HG03354 (cell line): ENCODE results near the gene KDM2B.

Experiments used
- ATAC-seq: cut with Tn5 transposase; IDR thresholded peaks from one replicate; pipeline ENCODE4 v1.9.1; 2021; ENCODE audit warnings: mild to moderate bottlenecking; ENCODE audit not compliant: unreplicated experiment, poor library complexity, severe bottlenecking

Gene KDM2B

DNA sequence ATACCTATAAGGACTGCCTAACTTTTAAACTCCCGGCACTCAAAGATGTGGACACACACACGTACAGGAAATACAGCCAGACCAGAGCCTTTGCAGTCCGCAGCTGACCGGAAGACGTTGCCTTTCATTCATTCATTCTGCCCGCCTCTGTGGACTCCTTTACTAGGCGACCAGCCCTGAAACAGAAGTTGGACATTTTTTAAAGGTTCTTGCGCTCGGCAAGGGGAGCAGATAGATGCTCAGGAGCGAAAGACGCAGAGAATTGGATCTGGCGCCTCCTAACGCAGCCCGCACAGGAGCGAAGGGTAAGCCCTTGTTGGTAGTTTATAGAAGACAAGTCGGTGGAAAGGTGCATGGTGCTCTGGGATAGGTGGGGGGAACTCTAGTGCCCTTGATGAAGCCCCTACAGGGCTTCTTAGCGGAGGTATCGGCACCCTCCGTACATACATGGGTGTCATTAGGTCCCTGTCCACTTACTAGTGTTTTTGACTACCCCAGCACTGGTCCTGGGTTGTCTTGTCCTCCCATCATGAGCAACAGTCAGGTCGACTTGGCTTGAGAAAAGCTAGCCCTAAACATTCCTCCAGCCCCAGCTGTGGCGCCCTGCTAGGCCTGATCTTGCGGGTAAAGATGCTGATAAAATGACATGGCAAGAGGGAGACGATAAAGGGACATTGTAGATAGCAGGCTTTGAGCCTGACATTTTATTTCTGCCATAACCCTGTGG, at the start of gene KDM2B:
TSS of gene KDM2B (minus strand) at position 65 of the 727 bp plus-strand sequence. CDS start 112 bp downstream, outside the sequence.
- ATAC-seq: no peak

DNA sequence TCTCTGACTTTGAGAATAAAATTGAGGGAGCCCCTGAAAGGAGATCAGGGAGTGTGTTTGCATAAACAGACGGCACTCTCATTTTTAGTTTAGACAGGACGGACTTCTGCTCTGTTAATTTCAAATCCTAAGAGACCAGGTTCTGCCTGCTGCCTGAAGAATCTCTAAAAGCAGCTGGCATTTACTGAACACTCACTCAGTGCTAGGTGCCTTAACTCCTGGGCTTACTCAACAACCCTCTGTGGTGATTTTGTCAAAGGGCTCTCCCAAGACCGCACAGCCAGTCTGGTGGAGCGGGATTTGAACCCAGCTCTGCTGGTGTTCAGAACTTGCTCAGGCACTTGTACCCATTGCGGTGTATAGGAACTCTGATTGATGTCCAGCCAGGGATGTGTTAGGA, 47.7 kb upstream of the KDM2B start:
- ATAC-seq: no peak

DNA sequence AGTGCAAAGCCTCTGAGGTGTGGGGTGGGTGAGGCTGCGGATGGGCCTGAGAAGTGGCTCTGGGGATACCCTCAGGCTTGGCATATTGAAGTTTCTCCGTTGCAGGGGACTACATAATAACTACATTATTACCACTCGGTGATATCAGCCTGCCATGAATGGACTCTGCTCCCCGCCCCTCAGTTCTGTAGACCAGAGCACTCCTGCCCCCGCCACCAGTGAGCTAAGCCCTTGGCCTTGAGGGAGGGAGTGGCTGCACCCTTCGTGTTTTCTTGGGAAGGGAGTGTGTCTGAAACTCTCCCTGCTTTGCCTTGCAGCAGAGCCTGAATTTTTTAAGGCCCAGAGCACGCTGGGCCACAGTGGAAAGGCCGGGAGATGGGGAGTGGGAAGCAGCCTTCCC, 47.2 kb upstream of the KDM2B start:
- no peak for ATAC-seq

DNA sequence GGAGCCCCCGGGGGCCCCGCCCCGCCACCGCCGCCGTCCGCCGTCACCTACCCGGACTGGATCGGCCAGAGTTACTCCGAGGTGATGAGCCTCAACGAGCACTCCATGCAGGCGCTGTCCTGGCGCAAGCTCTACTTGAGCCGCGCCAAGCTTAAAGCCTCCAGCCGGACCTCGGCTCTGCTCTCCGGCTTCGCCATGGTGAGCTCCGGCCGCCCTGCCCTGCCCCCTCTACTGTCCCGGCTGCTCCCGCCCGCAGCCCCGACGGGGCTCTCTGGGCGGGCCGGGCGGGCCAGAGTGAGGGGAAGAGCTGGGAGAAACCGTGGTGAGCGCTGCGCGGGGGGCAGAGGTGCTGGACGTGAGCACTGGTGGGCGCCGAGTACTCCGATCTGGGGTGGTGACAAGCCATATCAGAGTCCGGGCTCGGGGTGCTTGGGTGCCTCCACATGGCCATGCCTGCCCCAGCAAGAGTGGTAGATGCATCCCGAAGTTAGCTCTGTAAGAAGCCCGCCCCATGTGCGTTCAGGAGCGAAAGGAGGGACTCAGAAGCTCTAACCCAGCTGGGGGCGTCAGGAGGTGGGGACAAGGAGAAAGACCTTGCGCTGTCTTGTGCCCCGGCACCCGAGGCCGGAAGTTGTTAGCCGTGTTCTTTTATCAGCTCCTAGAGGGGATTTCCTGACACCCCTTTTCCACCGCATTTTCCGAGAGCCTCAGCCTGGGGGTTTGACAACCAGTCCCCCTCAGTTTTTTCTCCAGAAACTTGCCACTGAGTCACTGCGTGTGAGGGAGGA, 46.2 kb upstream of the KDM2B start:
- ATAC-seq: peak; percentile 40

DNA sequence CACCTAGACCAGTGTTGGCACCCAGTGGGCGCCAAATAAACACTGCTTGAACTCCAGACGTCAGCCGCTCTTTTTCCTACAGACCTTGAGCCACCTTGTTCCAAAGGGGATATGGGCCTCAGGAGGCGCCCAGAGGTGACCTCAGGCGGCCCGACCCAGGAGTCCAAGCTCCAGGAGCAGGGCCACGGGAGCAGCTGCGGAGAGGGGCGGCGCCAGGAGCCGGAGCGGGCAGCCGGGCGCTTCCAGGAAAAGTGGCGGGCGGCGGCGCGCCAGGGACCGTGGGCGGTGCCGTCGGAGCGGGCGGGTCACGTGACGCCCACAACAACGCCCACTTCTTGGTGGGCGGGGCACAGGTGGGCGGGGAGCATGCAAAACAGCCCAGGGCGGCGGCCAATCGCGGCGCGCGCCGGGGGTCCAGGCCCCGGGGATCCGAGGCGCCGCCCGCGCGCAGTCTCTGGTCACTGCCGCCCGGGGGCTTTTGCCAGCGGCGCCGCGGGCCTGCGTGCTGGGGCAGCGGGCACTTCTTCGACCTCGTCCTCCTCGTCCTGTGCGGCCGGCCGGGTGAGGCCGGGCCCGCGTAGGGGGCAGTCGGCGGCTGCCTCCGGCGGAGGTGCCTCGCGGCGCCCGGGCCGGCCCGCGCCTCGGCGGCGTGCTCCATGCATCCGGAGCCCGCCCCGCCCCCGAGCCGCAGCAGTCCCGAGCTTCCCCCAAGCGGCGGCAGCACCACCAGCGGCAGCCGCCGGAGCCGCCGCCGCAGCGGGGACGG, 45.4 kb upstream of the KDM2B start, which contains the start of gene ORAI1:
TSS of gene ORAI1 (plus strand) at position 444 of the 766 bp plus-strand sequence.
- ATAC-seq: peak; percentile 69

DNA sequence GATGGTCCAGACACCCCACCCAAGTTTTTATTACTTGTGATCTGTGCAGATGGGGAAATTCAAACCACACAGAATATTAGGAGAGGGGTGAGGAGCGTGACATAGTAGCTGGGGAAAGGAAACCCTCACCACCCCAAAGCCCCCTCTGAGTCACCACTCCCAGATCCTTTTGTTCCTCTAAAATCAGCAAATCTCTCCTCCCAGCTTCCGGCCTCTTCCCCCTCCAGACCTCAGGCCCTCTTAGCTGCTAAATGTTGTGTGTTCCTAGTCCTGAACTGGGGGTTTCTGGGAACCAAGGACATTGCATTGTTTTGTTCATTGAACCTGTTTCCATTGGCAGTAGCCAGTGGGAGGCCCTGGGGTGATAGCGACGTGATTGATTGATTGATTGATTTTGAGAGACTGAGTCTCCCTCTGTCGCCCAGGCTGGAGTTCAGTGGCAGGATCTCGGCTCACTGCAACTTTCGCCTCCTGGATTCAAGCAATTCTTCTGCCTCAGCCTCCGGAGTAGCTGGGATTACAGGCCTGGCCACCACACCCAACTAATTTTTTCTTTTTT, 39.6 kb upstream of the KDM2B start:
- no peak for ATAC-seq

DNA sequence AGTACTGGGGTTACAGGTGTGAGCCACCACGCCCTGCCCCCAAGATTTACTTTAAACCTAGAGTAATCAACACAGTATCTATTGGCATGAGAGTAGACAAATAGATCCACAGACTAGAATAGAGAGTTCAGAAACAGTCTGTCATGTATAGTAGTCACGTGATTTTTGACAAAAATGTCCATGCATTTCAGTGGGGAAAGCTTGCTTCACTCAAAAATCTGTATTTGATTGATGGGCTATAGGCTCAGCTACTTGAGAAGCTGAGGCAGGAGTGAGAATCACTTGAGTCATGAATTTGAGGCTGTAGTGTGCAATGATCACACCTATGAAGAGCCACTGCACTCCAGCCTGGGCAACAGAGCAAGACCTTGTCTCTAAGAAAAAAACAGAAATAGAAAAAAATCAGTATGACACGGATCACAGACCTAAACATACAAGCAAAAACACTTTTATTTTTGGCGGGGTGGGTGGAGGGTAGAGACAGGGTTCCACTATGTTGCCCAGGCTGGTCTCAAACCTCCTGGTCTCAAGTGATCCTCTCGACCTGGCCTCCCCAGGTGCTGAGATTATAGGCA, 37.9 kb upstream of the KDM2B start:
- ATAC-seq: no peak

DNA sequence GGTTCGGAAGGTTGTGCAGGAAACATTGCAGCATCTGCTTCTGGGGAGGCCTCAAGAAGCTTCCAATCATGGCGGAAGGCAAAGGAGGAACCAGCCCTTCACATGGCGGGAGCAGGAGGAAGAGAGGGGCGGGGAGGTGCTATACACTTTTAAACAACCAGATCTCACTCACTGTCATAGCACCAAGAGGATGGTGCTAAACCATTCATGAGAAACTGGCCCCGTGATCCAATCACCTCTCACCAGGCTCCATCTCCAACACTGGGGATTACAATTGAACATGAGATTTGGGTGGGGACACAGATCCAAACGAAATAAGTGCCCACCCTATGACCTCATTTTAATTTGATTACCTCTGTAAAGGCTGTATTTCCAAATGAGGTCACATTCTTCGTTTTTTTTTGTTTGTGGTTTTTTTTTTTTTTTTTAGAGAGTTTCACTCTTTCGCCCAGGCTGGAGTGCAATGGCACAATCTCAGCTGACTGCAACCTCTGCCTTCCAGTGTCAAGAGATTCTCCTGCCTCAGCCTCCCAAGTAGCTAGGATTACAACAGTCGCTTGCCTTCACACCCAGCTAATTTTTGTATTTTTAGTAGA, 34.1 kb upstream of the KDM2B start:
- ATAC-seq: no peak

DNA sequence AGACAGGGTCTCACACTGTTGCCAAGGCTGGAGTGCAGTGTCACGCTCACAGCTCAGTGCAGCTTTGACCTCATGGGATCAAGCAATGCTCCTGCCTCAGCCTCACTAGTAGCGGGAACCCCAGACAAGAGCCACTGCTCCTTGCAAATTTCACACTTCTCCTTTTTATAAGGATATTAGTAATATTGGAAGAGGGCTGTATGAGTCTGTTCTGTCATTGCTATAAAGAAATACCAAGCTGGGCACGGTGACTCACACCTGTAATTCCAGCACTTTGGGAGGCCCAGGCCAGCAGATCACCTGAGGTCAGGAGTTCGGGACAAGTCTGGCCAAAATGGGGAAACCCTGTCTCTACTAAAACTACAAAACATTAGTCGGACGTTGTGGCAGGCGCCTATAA, 32.6 kb upstream of the KDM2B start:
- ATAC-seq: no peak

DNA sequence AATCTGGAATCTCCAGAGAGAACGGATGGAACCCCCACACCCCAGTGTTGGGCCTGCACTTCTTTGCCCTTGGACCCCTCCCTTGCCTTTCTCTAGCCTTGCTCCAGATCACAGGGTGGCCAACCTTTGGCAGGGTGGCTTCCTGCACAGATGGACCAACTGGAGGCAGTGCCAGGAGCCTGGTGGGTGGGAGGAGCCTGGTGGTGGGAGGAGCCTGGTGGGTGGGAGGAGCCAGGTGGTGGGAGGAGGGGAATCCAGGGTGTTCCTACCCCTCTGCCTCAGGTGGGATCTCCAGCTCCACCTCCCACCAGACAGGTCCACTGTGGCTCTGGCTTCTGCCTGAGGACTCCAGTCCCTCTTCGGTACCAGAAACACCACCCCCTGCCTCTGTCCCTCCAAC, 30.5 kb upstream of the KDM2B start:
- ATAC-seq: no peak

DNA sequence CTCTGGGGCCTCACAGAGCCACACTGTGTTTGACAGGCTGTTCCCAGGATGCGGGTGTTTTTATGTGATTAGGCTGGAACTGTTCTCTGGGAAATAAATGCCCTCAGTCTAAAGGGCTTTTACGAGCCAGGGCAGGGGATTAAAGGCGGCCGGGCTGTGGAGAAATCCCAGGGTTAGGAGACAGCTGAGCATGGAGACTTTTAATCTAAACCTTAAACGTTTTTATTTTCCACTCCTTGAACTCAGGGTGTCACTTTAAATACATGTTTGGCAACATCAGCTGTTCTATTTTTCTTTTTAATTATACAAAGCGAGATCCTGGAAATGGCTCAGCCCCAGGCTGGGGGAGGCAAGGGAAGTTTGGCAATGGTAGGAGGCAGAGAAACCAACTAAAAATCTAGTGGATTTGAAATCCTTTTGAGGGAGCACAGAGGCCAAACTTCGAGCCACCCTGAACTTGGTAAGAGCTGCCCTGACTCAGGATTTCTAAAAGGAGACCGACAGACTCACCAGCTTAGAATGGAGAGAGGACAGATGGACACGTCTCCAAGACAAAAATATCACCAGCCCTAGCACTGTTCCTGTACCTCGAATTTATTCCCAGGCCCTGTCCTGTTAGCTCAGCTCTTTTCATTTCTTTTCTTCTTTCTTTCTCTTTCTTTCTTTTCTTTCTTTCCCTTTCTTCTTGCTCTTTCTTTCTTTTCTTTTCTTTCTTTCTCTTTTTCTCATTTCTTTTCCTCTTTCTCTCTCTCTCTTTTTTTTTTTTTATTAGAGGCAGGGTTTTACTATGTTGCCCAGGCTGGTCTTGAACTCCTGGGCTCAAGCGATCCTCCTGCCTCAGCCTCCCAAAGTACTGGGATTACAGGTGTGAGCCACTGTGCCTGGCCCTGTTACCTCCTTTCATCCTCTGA, 29.7 kb upstream of the KDM2B start:
- no peak for ATAC-seq

DNA sequence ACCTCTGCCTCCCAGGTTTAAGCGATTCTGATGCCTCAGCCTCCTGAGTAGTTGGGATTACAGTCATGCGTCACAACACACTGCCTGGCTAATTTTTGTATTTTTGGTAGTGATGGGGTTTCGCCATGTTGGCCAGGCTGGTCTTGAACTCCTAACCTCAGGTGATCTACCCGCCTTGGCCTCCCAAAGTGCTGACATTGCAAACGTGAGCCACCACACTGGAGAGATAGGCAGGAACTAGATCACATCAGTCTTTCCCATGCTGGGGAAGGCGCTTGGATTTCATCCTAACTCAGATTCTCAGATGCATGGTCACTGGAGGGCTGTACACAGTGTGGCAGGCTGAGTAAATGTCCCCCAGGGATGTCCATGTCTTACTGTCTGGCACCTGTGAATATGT, 27.5 kb upstream of the KDM2B start:
- ATAC-seq: no peak

DNA sequence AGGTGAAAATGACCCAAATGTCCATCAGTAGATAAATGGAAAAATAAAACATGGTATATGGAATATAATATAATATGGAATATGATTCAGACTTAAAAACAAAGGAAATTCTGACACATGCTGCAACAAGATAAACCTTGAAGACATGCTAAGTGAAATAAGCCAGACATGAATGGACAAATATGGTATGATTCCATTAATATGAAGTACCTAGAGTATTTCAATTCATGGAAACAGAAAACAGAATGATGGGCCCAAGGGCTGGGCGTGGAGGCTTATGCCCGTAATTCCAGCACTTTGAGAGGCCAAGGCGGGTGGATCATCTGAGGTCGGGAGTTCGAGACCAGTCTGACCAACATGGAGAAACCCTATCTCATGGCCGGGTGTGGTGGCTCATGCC, 22.8 kb upstream of the KDM2B start:
- ATAC-seq: no peak

DNA sequence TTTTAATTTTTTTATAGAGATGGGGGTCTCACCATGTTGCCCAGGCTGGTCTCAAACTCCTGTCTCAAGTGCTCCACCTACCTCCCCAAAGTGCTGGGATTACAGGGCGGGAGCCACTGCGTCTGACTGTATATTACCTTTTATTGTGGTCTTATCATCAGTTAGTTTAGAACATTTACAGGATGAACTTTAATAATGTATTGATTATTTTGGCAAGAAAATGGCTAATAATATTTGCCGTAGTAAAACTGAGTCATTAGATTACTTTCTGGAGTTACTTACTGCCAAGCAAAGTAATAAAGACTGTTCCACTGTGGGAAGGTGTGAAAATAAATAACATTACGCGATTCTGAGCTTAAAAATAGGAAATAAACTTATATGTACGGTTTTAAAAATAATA, 21.9 kb upstream of the KDM2B start:
- ATAC-seq: no peak

DNA sequence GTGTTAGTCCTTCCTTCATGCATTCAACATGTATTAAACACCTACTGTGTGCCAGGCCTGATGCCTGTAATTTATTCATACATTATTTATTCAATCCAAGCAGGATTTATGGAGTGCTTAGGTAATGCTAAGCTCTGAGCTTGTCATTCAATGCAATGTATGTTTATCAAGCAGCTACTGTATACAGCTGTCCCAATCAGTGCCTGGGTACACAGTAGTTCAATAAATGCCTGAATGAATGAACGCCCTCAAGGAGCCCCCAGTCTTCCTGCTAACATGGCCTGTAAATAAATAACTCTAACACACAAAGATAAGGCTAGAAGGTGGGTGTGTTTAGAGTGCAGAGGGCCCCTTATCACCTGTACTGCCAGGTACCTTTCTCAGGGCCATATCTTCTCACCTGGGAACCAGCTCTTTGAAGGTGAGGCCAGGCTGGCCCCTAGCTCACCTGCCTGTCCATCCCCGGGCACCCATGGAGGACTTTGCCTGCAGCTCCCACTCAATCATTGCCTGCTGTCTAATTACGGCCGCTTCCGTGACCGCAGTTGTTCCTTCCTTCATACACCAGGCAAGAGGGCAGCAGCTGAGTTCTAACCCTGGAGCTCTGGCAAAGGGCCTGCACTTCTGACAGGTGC, 20.0 kb upstream of the KDM2B start:
- ATAC-seq: no peak

DNA sequence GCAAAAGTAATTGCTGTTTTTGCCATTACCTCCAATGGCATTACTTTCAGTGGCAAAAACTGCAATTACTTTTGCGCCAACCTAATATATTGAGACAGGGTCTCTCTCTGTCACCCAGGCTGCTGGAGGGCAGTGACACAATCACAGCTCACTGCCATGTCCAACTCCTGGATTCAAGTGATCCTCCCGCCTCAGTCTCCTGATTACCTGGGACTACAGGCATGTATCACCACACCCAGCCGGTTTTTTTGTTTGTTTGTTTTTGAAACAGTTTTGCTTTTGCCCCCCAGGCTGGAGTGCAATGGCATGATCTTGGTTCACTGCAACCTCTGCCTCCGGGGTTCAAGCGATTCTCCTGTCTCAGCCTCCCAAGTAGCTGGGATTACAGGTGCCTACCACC, 15.7 kb upstream of the KDM2B start:
- ATAC-seq: no peak

DNA sequence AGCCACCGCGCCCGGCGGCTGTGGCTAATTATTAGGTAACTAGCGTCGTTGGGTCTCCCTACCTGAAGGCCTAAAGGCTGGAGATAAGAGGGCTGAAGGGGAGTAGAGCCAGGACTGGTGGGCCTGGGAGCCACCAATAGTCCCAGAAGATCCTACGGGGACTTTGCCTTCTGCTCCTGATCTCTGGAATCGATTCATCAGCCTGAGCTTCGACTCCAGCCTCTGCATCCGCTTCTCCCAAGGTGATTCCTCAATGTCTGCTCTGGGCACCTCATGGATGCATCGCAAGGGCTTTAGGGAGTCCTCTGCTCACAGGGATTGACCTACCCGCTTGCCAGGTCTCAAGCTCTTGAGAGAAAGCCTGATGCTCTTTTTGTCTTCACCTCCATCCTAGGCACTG, 14.7 kb upstream of the KDM2B start:
- ATAC-seq: no peak

DNA sequence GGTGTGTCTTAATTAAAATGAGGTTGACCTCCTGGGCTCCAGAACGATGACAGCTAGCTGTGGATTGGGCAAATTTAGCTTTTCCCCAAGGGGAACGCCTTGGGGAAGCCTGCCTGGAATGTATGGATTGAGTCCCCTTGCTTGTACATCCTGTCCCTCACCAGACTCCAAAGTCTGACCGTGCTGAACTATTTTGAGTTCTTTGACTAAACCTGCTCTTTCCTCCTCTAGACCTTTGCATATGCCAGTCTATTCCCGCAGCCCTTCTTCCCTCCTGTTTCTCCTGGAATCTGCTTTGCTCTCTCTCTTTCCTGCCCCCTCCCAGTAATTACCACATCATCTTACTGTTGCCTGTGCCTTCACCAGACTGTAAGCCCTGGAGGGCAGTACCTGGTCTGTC, 11.5 kb upstream of the KDM2B start:
- no peak for ATAC-seq
